Liver (tissue), 9 donors: ENCODE results near the gene ST7. TPM values are rescaled to one million over a fixed set of nuclear protein-coding genes. Genes with fewer than 3 reads are reported as not detected.

ENCODE experiments used
- DNase-seq: peaks from one replicate; pipeline ENCODE4 v3.0.0-alpha.2; 2017; ENCODE audit warnings: low spot score
- H3K27ac ChIP-seq, 2 donors: one replicate each; pipeline ENCODE4 v1.7.0; 2013; ENCODE audit warnings: inconsistent platforms in 2 of 2, low read length in 2 of 2, control low read depth in 1 of 2, low read depth in 1 of 2, mild to moderate bottlenecking in 1 of 2
- H3K27me3 ChIP-seq, 4 donors: one replicate each; pipeline versions ENCODE4 v1.6.1 to v1.7.0; 2013; ENCODE audit warnings: low read length in 3 of 4, inconsistent platforms in 1 of 4, mild to moderate bottlenecking in 1 of 4, moderate library complexity in 1 of 4; ENCODE audit not compliant: control insufficient read depth in 4 of 4, insufficient read depth in 4 of 4
- H3K36me3 ChIP-seq, 4 donors: one replicate each; pipeline versions ENCODE4 v1.6.1 to v1.7.0; 2013; ENCODE audit warnings: low read length in 3 of 4, mild to moderate bottlenecking in 3 of 4, low read depth in 1 of 4, moderate library complexity in 1 of 4; ENCODE audit not compliant: control insufficient read depth in 4 of 4, insufficient read depth in 3 of 4
- H3K4me1 ChIP-seq, 4 donors: one replicate each; pipeline versions ENCODE4 v1.6.1 to v1.7.0; 2013; ENCODE audit warnings: low read length in 3 of 4, mild to moderate bottlenecking in 3 of 4, moderate library complexity in 1 of 4; ENCODE audit not compliant: control insufficient read depth in 4 of 4, insufficient read depth in 4 of 4
- H3K4me3 ChIP-seq, 3 donors: one replicate each; pipeline versions ENCODE4 v1.6.1 to v1.7.0; 2013; ENCODE audit warnings: low read length in 3 of 3, control low read depth in 1 of 3, low read depth in 1 of 3, mild to moderate bottlenecking in 1 of 3
- H3K9ac ChIP-seq, 2 donors: one replicate each; pipeline ENCODE4 v1.7.0; 2013; ENCODE audit warnings: low read length in 2 of 2, mild to moderate bottlenecking in 2 of 2, moderate library complexity in 2 of 2, control low read depth in 1 of 2, low read depth in 1 of 2
- H3K9me3 ChIP-seq, 4 donors: one replicate each; pipeline versions ENCODE4 v1.6.1 to v1.7.0; 2013; ENCODE audit warnings: low read length in 3 of 4; ENCODE audit not compliant: control insufficient read depth in 4 of 4
- CTCF ChIP-seq: fragments of 150-350 bp; IDR thresholded peaks from 2 replicates; pipeline ENCODE4 v1.5.1; 2017; ENCODE audit warnings: improper control_type of control experiment, low read depth, low read length; ENCODE audit not compliant: missing input control
- EGR1 ChIP-seq, 2 donors: IDR thresholded peaks; 2 replicates each; pipeline ENCODE4 v1.6.1; 2016 to 2018; ENCODE audit warnings: antibody characterized with exemption in 2 of 2, low read depth in 2 of 2
- GABPA ChIP-seq, 2 donors: IDR thresholded peaks in 1 of 2; conservative IDR thresholded peaks in 1 of 2; 2 replicates each; pipeline ENCODE4 v1.6.1; 2016; ENCODE audit warnings: antibody characterized with exemption in 2 of 2, mild to moderate bottlenecking in 1 of 2, moderate library complexity in 1 of 2
- HNF4G ChIP-seq: IDR thresholded peaks from 2 replicates; pipeline ENCODE4 v1.6.1; 2016; ENCODE audit warnings: antibody characterized with exemption
- JUND ChIP-seq, 2 donors: IDR thresholded peaks; 2 replicates each; pipeline ENCODE4 v1.6.1; 2016; ENCODE audit warnings: antibody characterized with exemption in 2 of 2
- NR2F2 ChIP-seq: IDR thresholded peaks from 2 replicates; pipeline ENCODE4 v1.6.1; 2016; ENCODE audit warnings: antibody characterized with exemption
- RAD21 ChIP-seq, 2 donors: IDR thresholded peaks; 2 replicates each; pipeline ENCODE4 v1.6.1; 2016; ENCODE audit warnings: antibody characterized with exemption in 2 of 2, mild to moderate bottlenecking in 2 of 2
- SP1 ChIP-seq: IDR thresholded peaks from 2 replicates; pipeline ENCODE4 v1.6.1; 2018; ENCODE audit warnings: antibody characterized with exemption, mild to moderate bottlenecking
- YY1 ChIP-seq: IDR thresholded peaks from 2 replicates; pipeline ENCODE4 v1.6.1; 2016; ENCODE audit warnings: antibody characterized with exemption, mild to moderate bottlenecking
- ZBTB33 ChIP-seq: IDR thresholded peaks from 2 replicates; pipeline ENCODE4 v1.6.1; 2016; ENCODE audit warnings: antibody characterized with exemption
- WGBS: extraction: QIAGEN DNeasy Blood & Tissue Kit; methylation state at CpG from one replicate; pipeline ENCODE4 v1.1.7; 2013; 5-methylcytosine and 5-hydroxymethylcytosine counted together
- polyA plus RNA-seq, 2 donors: library from polyadenylated mRNA; stranded (reverse) in 1 of 2; unstranded in 1 of 2; fragments of 200-250 nt in 1 of 2; fragments of >200 nt in 1 of 2; fragmentation: Nextera tagmentation in 1 of 2; extraction: Ambion mirVana in 1 of 2; gene quantifications; one replicate each; pipeline versions ENCODE4 v1.2.1 to v1.2.3, GENCODE V29; 2013 to 2015
- total RNA-seq, 2 donors: library from RNA; depleted of rRNA; stranded (reverse); fragments of >200 nt; gene quantifications; one replicate each; pipeline ENCODE4 v1.2.3, GENCODE V29; 2014
- donor health status: healthy.
- donor health status: healthy.
- donor health status: healthy.
- donor health status: healthy.
- donor health status: healthy.

Gene ST7
- total and polyA plus RNA-seq, 4 donors = 13.5 to 30.7 (median 22.6) TPM

GRCh38 chr7:117012284-117012683, 59.0 kb downstream of the ST7 start:
- WGBS = 62% methylated on average over 2 of the region's 2 CpGs
- Histone ChIP-seq H3K4me3 (no peak overlapping the region), H3K36me3 (no peaks in the 10 kb centered on the region), H3K4me1 (peaks cover 3 to 25% (median 9%) of the 10 kb centered on the region in 4 donors), H3K27ac (no peak overlapping the region), H3K9ac (no peak overlapping the region), H3K27me3 (no peaks in the 10 kb centered on the region), H3K9me3 (no peaks in the 10 kb centered on the region)
- TF ChIP-seq NR2F2 = no peak
- no peak for TF ChIP-seq ZBTB33
- no peak for TF ChIP-seq SP1
- TF ChIP-seq GABPA (IDR thresholded peaks at IDR 0.05 in 1 of 2, conservative IDR thresholded peaks at IDR 0.05 in 1 of 2) = no peak
- TF ChIP-seq YY1 = no peak
- no peak for DNase-seq

- Histone ChIP-seq H3K4me3 (no peak overlapping the region), H3K9ac (no peak overlapping the region), H3K4me1 (peaks cover 3 to 22% (median 9%) of the 10 kb centered on the region in 4 donors), H3K27ac (no peak overlapping the region), H3K36me3 (no peaks in the 10 kb centered on the region), H3K9me3 (no peaks in the 10 kb centered on the region), H3K27me3 (no peaks in the 10 kb centered on the region)
- TF ChIP-seq CTCF (peak; percentile 32), RAD21 (IDR thresholded peaks at IDR 0.05) (peak; percentile 38 to 68), HNF4G (no peak)
- 85% methylated on average over 1 of the region's 1 CpG for WGBS
- DNase-seq = no peak
These were observed 59.4 kb downstream of the ST7 start for GRCh38 chr7:117012696-117013095.

- H3K4me3 ChIP-seq = no peak overlapping the region
- WGBS = 58% methylated on average over 2 of the region's 2 CpGs
- H3K4me1 ChIP-seq = peaks cover 3 to 22% (median 9%) of the 10 kb centered on the region in 4 donors
- no peaks in the 10 kb centered on the region for H3K9me3 ChIP-seq
- DNase-seq = no peak
- no peak overlapping the region for H3K9ac ChIP-seq
- TF ChIP-seq YY1 (no peak), CTCF (no peak), SP1 (no peak), JUND (IDR thresholded peaks at IDR 0.05) (no peak), EGR1 (IDR thresholded peaks at IDR 0.05; ENCODE audit: low read depth in 2 of 2) (no peak)
- H3K27ac ChIP-seq = no peak overlapping the region
- H3K27me3 ChIP-seq = no peaks in the 10 kb centered on the region
- no peaks in the 10 kb centered on the region for H3K36me3 ChIP-seq
These were observed 60.9 kb downstream of the ST7 start for GRCh38 chr7:117014099-117014656.
